Measurements from ENCODE around the gene ACVRL1.

DNA sequence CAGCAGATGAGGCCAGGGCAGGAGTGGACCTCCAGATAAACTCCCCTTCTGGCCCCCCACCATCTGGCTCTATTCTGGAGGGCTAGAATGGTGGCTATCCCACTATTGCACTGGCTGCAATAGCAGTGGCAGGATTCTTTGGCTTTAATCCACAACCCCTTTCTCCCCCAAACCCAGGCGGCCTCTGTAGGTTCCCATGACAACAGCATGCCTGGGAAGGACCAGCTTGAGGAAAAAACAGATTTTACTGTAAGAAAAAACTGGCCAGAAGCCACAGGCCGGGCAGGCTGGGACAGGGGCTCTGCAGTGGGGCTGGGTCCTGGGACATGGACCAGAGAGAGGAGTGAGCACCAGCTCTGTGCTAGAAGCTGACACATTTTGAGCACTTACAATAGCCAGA, 30.6 kb downstream of the ACVRL1 start:
- TF ChIP-seq, protein P1, sequence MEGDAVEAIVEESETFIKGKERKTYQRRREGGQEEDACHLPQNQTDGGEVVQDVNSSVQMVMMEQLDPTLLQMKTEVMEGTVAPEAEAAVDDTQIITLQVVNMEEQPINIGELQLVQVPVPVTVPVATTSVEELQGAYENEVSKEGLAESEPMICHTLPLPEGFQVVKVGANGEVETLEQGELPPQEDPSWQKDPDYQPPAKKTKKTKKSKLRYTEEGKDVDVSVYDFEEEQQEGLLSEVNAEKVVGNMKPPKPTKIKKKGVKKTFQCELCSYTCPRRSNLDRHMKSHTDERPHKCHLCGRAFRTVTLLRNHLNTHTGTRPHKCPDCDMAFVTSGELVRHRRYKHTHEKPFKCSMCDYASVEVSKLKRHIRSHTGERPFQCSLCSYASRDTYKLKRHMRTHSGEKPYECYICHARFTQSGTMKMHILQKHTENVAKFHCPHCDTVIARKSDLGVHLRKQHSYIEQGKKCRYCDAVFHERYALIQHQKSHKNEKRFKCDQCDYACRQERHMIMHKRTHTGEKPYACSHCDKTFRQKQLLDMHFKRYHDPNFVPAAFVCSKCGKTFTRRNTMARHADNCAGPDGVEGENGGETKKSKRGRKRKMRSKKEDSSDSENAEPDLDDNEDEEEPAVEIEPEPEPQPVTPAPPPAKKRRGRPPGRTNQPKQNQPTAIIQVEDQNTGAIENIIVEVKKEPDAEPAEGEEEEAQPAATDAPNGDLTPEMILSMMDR (IDR thresholded peaks at IDR 0.05), result no peak
- TF ChIP-seq, protein P2, sequence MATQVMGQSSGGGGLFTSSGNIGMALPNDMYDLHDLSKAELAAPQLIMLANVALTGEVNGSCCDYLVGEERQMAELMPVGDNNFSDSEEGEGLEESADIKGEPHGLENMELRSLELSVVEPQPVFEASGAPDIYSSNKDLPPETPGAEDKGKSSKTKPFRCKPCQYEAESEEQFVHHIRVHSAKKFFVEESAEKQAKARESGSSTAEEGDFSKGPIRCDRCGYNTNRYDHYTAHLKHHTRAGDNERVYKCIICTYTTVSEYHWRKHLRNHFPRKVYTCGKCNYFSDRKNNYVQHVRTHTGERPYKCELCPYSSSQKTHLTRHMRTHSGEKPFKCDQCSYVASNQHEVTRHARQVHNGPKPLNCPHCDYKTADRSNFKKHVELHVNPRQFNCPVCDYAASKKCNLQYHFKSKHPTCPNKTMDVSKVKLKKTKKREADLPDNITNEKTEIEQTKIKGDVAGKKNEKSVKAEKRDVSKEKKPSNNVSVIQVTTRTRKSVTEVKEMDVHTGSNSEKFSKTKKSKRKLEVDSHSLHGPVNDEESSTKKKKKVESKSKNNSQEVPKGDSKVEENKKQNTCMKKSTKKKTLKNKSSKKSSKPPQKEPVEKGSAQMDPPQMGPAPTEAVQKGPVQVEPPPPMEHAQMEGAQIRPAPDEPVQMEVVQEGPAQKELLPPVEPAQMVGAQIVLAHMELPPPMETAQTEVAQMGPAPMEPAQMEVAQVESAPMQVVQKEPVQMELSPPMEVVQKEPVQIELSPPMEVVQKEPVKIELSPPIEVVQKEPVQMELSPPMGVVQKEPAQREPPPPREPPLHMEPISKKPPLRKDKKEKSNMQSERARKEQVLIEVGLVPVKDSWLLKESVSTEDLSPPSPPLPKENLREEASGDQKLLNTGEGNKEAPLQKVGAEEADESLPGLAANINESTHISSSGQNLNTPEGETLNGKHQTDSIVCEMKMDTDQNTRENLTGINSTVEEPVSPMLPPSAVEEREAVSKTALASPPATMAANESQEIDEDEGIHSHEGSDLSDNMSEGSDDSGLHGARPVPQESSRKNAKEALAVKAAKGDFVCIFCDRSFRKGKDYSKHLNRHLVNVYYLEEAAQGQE (IDR thresholded peaks at IDR 0.05; ENCODE audit: insufficient read depth in 1 of 2, low read depth in 2 of 2, low read length in 1 of 2), result no peak
- no peak for TF ChIP-seq TCF7L2 (IDR thresholded peaks at IDR 0.05; ENCODE audit: low read depth, low read length)
- TF ChIP-seq POLR2AphosphoS5 (IDR thresholded peaks at IDR 0.05; ENCODE audit: low read depth, low read length), result no peak
- no peak for TF ChIP-seq SIN3A (IDR thresholded peaks at IDR 0.05; ENCODE audit: borderline replicate concordance, insufficient read depth, low read depth, low read length)

All from Panc1 (cell line).